LNCaP clone FGC (cell line): ENCODE data around the gene SCN4B.
A peak's percentile ranks its signal among the peaks of the same experiment; 100 is the strongest.
"Not testable (repeated sequence)": the region's sequence is repeated elsewhere in the genome, so short reads cannot be mapped to it uniquely, and the experiment has no call there.

Experiments
- DNase-seq: peaks from one replicate; pipeline ENCODE4 v3.0.0-alpha.2; 2011; ENCODE audit warnings: low read depth
- H3K4me3 ChIP-seq: 2 replicates; pipeline ENCODE4 v1.5.1; 2011; ENCODE audit warnings: mild to moderate bottlenecking, low read depth, low read length, control low read depth
- TF ChIP-seq, protein P1 (sequence below): IDR thresholded peaks from 2 replicates; pipeline ENCODE4 v1.5.1; 2012; ENCODE audit warnings: mild to moderate bottlenecking; ENCODE audit not compliant: control insufficient read depth, insufficient read depth; ENCODE audit errors: extremely low read depth

The SCN4B gene

DNA sequence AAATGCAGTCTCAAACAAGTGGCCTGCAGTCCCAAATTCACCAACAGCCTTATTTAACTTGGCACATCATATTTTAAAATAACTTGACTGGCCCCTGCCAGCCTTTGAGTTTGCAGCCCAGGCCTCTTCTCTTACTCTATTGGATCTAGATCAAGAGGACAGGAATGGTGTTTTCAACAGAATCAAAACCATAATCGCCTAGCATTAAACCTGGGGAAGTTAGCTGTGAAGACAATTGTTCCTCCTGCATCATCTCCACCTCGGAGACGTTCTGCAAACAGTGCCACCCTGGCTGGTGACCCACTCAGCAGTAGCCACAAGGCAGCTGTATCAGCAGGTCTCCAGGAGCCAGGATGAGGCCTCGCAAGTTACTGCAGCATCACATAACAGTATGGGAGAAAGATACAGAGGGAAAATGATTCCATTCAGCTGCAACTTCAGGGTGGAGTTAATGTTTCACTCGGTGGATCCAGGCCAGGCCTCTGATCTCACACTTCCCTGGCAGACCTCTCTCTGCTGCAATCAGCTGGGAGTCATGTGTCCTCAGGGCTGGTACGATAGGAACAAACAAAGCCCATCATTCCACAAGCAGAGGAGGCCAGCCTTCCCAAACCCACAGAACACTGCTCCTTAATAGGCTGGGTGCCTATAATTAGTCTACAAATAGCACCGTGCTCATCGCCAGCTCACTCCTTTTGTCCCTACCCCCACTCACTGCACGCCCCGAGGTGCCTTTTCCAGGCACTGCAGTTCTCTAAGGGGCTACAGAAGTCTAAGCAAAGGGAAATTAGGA lies 42.4 kb upstream of the SCN4B start:
- TF ChIP-seq, protein P1, sequence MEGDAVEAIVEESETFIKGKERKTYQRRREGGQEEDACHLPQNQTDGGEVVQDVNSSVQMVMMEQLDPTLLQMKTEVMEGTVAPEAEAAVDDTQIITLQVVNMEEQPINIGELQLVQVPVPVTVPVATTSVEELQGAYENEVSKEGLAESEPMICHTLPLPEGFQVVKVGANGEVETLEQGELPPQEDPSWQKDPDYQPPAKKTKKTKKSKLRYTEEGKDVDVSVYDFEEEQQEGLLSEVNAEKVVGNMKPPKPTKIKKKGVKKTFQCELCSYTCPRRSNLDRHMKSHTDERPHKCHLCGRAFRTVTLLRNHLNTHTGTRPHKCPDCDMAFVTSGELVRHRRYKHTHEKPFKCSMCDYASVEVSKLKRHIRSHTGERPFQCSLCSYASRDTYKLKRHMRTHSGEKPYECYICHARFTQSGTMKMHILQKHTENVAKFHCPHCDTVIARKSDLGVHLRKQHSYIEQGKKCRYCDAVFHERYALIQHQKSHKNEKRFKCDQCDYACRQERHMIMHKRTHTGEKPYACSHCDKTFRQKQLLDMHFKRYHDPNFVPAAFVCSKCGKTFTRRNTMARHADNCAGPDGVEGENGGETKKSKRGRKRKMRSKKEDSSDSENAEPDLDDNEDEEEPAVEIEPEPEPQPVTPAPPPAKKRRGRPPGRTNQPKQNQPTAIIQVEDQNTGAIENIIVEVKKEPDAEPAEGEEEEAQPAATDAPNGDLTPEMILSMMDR, result no peak
- peak; percentile 56 for DNase-seq
- no peak overlapping the region for H3K4me3 ChIP-seq

DNA sequence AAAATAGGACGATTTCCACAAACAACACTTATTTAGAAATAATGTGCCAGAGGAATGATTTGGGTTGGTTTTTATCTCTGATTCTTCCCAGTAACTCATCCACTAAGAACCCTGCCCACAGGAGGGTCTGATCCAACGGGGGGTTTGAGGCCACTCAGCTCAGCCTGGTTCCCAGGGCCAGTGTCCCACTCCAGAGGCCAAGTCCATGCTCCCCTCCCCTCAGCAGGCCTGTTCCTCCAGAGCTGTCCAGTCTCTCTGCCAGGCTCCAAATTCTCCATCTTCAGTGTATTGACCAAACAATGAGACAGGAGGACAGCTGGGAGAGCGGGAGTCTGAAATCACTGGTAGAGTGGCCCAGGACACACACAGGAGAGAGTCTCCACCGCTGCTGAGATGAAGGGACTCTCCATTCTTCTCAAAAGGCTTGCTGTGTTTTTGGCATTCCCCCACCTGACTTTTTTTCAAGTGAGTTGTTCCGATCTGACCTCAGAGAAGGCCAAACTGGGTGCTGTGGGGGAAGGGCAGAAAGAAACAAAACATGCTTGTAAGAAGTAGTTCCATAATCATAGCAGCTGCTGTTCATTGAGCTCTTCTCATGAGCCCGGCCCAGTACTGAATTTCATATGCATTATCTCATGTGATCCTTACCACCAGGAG lies 41.4 kb upstream of the SCN4B start:
- no peak for DNase-seq
- TF ChIP-seq, protein P1, result no peak
- no peak overlapping the region for H3K4me3 ChIP-seq

DNA sequence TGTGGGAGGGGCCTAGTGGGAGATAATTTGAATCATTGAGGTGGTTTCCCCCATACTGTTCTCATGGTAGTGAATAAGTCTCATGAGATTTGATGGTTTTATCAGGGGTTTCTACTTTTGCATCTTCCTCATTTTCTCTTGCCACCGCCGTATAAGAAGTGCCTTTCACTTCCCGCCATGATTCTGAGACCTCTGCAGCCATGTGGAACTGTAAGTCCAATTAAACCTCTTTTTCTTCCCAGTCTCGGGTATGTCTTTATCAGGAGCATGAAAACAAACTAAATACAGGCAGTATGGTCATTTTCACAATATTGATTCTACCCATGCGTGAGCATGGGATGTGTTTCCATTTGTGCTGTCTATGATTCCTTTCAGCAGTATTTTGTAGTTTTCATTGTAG lies 40.2 kb upstream of the SCN4B start:
- not testable (repeated sequence) for DNase-seq, H3K4me3 ChIP-seq

DNA sequence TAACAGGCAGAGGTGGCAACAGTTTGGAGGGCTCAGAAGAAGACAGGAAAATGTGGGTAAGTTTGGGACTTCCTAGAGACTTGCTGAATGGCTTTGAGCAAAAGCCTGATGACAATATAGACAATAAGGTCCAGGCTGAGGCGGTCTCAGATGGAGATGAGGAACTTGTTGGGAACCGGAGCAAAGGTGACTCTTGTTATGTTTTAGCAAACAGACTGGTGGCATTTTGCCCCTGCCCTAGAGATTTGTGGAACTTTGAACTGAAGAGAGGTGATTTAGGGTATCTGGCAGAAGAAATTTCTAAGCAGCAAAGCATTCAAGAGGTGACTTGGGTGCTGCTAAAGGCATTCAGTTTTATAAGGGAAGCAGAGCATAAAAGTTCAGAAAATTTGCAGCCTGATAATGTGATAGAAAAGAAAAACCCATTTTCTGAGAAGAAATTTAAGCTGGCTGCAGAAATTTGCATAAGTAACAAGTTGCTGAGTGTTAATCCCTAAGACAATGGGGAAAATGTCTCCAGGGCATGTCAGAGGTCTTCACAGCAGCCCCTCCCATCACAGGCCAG lies 38.4 kb upstream of the SCN4B start:
- H3K4me3 ChIP-seq, DNase-seq: not testable (repeated sequence)

DNA sequence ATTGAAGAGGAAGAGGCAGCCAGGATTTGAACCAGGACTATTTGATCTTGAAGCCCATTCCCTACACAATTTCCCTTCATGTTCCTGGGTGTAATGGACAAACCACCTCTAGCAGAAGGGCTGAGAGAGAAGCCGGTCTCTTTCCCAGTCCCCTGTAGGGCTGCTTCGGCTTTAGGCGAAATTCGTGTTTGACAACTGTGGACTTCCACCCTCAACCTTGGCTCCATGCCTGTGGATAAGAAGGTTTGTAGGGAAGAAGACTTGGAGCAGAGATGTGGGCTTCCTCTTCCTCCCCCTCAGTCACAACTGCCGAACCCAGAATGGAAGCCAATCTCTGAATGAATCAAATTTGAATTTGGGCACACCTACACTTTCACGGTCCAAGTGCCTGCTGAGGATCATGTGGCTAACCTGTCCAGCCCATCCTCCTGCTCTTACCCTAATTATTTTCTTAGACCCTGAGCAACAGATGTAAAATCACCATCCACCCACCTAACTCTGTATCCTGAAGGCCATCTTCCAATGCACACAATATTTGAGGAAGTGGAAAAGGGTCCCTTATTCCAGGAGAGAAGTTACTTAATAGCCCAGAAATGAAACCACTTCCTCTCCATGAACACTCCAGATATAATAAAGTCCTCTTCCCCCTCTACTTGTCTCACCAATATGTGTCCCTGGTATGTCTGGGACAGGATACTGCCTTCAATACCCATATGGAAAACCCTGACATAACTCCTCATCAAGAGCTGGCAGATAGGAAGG lies 33.9 kb upstream of the SCN4B start:
- TF ChIP-seq, protein P1, result no peak
- H3K4me3 ChIP-seq, result no peak overlapping the region
- DNase-seq, result no peak

DNA sequence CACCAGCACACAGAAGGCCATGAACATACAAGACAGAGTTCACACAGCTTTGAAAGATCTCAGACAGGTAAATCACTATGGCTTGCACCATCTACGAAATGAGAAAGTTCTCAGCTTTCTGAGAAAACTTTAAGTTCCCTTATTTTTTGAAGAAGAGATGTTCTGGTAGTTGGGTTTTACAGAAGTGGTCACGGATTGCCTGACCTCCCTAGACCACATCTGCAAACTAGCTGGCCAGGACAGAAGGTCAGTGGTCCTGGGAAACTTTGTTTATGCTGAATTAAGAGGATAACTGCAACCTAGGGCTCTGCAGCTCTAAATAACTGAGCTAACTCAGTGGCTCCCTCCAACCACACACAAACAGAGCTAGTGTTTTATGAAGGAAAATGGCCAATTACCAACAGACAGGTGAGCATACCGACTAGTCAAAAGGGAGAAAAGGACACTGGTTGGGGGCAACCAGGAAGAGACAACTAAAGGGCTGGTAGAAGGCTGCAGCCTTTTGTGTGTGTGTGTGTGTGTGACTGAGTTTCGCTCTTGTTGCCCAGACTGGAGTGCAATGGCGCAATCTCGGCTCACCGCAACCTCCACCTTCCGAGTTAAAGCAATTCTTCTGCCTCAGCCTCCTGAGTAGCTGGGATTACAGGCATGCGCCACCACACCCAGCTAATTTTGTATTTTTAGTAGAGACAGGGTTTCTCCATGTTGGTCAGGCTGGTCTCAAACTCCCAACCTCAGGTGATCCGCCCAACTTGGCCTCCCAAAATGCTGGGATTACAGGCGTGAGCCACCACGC lies 32.4 kb upstream of the SCN4B start:
- no peak overlapping the region for H3K4me3 ChIP-seq
- DNase-seq, result no peak
- TF ChIP-seq, protein P1, result no peak

DNA sequence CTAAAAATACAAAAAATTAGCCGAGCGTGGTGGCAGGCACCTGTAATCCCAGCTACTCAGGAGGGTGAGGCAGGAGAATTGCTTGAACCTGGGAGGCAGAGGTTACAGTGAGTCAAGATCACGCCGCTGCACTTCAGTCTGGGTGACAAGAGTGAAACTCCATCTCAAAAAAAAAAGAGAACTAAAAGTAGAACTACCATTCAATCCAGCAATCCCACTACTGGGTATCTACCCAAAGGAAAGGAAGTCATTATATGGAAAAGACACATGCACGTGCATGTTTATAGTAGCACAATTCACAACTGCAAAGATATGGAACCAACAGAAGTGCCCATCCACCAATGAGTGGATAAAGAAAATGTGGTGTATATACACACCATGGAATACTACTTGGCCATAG lies 31.1 kb upstream of the SCN4B start:
- H3K4me3 ChIP-seq, DNase-seq: not testable (repeated sequence)

DNA sequence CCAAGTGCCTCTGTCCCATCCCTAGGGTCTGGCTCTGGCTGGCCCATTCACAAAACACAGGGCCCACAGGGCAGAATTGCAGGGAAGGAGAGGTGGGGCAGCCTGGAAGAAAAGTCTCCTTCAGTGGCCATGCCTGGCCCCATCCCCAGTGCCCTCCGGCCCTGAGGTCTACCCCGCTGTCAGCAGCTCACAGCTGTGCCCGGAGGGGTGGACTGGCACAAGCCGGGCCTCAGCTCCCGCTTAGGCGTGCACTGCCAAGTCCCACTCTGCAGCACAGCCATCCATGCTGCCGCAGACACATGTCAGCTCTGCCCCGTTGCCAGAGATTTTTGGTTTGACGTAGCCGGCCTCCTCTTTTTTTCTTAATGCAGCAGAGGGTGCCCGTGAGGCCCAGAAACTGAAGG lies 27.7 kb upstream of the SCN4B start:
- H3K4me3 ChIP-seq, result no peak overlapping the region
- TF ChIP-seq, protein P1, result no peak
- DNase-seq, result no peak
